Stimulated activated naive CD4-positive, alpha-beta T cell treated with Interleukin-2 at 50 U/mL for 16 hours (primary cell): ENCODE measurements around the gene TANC1.

Experiments used
- DNase-seq: peaks from one replicate; lab custom pipeline; 2025; lab: John Stamatoyannopoulos, UW

The TANC1 gene

DNA sequence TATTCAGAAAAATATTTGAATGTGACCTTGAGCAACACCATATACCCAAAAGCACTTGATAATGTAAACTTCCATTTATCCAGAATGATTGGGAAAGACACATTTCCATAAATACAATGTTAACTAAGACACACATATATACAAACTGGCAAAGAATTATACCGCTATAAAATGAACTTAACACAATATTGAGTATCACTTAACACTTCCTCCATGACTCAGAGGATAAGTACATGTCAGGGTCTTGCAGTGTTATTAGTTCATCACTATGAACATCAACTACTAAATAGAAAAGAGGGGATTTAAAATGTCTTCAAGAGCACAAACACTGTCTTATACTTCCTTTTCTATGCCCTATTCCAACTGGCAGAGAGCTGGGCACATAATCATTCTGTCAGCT is 299.5 kb downstream of the TANC1 start:
- DNase-seq: no peak

DNA sequence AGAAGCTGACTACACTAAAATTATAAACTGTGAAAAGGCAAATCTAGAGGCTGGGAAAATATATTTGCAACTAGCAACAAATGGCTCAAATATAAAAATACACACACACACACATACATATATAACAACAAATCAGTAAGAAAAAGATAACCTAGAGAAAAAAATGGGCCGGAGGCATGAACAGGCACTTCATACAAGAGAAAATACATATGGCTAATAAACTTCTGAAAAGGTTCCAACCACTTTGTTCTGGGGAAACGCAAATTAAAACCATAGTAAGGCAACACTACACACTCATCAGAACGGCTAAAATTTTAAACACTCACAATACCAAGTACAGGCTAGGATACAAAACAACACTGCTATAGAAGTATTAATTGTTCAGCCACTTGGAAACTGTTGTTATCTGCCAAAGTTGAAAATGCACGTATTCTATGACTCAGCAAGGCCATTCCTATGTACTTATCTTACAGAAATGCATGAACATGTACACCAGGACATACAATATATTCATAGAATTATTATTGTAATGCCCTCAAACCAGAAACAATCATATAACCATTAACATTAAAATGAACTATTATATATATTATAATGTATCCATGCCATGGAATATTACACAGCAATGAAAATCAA is 302.4 kb downstream of the TANC1 start:
- no peak for DNase-seq

DNA sequence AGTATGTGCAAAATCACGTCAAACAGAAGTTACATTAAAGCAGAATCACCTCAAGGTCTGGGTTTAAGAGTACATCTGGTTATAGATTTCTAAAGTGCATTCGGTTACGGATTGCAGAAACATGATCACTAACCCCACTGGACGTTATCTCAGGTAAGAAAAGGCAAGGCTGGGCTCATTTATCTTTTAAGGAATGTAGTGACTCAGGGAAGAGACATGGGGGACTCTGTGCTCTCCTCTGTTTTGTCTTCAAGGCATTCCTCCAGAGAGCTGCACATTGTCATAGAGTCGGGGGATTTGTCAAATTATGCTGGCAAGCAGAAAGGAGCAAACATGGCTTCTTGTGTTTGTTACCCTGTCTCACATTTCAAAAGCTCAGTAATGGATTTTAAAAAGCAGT is 303.7 kb downstream of the TANC1 start:
- DNase-seq: no peak

DNA sequence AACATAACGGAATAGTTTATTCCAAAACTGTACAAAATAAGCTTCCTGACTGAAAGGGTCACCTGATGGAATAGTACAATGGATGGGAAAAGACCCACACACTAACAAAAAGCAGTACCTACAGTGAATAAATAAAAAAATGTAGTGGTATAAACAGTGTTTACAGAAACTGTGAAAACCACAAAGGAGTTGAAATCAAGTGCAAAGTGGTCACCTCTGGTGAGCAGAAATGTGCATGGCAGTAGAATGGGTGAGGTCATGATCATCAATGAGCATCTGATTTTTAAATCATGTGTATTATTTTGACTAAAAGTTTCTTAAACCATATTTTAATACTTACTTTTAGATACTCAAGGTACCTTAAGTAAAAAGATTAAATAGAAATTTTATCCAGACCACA is 306.7 kb downstream of the TANC1 start:
- DNase-seq: no peak

DNA sequence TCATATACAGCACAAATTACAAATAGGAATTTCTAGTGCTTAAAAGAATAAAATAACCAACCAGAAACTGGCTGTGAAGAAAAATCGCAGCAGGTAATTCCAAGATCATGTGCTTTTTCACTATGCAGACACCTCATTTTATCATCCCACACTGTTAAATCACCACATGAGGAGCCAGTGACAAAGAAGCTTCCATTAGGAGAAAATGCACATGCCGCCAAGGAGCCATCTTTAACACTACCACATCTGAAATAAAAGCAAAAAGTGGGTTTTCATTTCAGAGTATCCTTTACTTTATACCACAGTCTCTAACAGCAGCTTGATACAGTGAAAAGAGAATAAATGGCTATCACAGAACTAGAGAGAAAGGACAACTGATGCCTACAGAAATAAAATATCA is 311.3 kb downstream of the TANC1 start:
- no peak for DNase-seq

DNA sequence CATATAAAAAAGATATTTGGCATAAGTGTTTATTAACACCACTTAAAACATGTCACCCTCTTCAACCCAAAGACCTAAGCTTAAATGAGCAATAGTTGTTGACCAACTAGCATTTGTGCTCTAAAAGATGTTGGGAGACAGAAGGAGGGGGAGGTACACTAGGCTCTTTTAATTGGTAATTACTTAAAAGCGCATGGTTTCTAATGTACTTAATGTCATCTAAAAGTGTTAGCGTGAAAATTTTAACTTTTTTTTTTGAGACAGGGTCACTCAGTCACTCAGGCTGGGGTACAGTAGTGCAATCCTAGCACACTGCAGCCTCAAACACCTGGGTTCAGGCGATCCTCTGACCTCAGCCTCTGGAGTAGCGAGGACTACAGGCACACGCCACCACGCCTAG is 312.6 kb downstream of the TANC1 start:
- DNase-seq: no peak
